ENCODE data around the gene CSNK1A1.
"Not testable (repeated sequence)": the region's sequence is repeated elsewhere in the genome, so short reads cannot be mapped to it uniquely, and the experiment has no call there.

The CSNK1A1 gene

GRCh38 chr5:149456597-149457392, 94.4 kb downstream of the CSNK1A1 start:
- DNase-seq (ENCODE audit: low read depth in 2 of 2): no peak

- DNase-seq (ENCODE audit: low read depth in 2 of 2): no peak
These were observed 95.3 kb downstream of the CSNK1A1 start for GRCh38 chr5:149455889-149456409.

- no peak for DNase-seq (ENCODE audit: low read depth in 2 of 2)
These were observed 97.4 kb downstream of the CSNK1A1 start for GRCh38 chr5:149453618-149454415.

- DNase-seq (ENCODE audit: low read depth in 2 of 2): no peak
These were observed 98.3 kb downstream of the CSNK1A1 start for GRCh38 chr5:149452665-149453617.

DNA sequence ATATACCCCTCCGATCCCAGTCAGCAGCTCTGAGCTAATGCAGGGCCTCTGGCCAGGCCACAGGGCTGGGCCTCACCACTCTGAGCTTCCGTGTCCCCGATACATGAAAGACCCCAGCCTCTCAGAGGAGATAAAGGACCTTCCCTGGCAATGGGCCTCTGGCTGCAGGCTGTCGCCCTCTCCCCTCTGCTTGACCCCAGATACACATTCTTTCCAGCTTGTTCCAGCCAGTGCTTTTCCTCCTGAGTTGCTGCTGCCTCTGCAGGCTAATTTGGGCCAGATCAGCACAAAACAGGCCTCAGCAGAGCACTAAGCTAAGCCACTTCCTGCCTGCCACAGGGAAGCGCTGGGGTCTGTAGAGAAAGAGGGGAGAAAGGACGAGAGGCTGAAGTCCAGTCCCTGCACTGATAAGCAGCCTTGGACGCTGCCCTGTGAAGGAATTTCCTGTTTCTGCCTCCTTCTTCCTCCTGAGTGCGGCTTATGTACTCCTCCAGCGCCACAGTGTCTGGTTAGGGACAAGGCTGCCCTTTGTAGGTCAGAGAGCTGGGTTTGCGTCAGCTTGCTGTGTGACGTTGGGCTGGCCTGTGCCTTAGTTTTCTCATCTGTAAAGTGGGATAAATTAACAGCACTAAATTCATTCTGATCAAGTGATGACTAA, 99.1 kb downstream of the CSNK1A1 start:
- DNase-seq (ENCODE audit: low read depth in 2 of 2): no peak

DNA sequence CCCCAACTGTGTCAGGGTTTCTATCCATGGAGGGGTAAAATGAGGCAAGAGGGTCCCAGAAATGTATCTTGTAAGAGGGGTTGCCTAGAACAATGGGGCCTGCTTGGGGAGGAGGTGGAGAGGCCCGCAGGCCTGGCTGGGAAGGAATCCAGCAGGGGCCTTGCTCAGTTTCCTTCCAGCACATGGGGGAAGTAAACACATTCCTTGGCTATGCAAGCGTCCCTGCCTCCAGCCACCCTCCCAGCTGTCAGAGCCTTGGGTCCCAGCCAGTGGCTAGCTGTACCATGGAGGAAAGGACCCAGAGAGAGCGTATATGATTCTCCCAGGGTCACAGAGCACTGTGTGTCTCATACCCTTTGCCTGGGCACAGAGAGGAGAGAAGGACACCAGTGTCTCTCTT, 101.0 kb downstream of the CSNK1A1 start:
- no peak for DNase-seq (ENCODE audit: low read depth in 2 of 2)

GRCh38 chr5:149448831-149449714, 102.2 kb downstream of the CSNK1A1 start:
- no peak for DNase-seq (ENCODE audit: low read depth in 2 of 2)

DNA sequence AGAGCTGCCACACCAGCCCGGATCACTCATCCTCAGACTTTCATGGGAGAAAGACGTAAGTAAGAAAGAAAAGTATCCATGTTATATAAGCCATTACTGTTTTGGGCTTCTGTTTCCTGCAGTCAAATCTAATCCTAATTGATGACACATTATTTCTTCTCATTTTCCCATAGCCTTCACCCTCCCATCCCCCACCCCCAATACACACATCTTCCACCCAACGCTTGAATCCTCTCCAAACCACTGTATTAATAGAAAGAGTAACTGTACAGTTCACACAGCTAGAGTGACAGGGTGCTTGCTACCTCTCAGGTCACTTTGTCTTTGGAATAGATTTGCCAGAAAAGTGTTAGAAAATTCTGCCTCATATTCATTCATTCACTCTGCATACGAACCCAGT, 102.8 kb downstream of the CSNK1A1 start:
- no peak for DNase-seq (ENCODE audit: low read depth in 2 of 2)

GRCh38 chr5:149447373-149448367, 103.6 kb downstream of the CSNK1A1 start:
- DNase-seq (ENCODE audit: low read depth in 2 of 2): no peak

DNA sequence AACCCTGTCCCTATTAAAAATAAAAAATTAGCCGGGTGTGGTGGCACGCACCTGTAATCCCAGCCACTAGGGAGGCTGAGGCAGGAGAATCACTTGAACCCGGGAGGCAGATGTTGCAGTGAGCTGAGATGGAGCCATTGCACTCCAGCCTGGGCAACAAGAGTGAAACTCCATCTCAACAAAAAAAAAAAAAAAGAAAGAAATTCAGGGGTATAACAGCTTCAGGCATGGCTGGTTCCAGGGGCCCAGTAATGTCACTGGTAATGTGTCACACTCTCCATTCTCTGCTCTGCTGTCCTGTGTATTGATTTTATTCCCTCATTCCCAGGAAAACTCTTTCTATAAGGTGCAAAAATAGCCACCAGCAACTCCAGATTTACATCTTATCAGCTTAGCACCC, 104.4 kb downstream of the CSNK1A1 start:
- not testable (repeated sequence) for DNase-seq (ENCODE audit: low read depth in 2 of 2)

- no peak for DNase-seq (ENCODE audit: low read depth in 2 of 2)
These were observed 105.4 kb downstream of the CSNK1A1 start for GRCh38 chr5:149445739-149446369.

- DNase-seq (ENCODE audit: low read depth in 2 of 2): no peak
These were observed 105.9 kb downstream of the CSNK1A1 start for GRCh38 chr5:149445343-149445738.

DNA sequence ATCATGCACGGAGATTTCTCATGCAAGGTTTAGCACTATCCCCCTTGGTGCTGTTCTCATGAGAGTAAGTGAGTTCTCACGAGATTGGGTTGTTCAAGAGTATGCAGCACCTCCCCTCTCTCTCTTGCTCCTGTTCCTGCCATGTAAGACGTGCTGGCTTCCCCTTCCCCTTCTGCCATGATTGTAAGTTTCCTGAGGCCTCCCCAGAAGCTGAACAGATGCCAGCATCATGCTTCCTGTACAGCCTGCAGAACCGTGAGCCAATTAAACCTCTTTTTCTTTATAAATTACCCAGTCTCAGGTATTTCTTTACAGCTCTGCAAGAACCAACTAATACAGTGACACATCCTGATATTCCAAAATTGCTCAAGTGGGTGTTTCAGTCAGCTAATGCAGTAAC, 106.8 kb downstream of the CSNK1A1 start:
- DNase-seq (ENCODE audit: low read depth in 2 of 2): not testable (repeated sequence)

GRCh38 chr5:149443210-149443609, 108.0 kb downstream of the CSNK1A1 start:
- no peak for DNase-seq (ENCODE audit: low read depth in 2 of 2)

GRCh38 chr5:149442563-149443182, 108.6 kb downstream of the CSNK1A1 start:
- DNase-seq (ENCODE audit: low read depth in 2 of 2): peak; percentile 25 to 57
